HG03196 (cell line): ENCODE measurements around the gene MC1R.
"Not testable (repeated sequence)": the region's sequence is repeated elsewhere in the genome, so short reads cannot be mapped to it uniquely, and the experiment has no call there.

ENCODE experiments used
- ATAC-seq: cut with Tn5 transposase; IDR thresholded peaks from one replicate; pipeline ENCODE4 v1.9.1; 2021; ENCODE audit not compliant: unreplicated experiment

Gene MC1R

DNA sequence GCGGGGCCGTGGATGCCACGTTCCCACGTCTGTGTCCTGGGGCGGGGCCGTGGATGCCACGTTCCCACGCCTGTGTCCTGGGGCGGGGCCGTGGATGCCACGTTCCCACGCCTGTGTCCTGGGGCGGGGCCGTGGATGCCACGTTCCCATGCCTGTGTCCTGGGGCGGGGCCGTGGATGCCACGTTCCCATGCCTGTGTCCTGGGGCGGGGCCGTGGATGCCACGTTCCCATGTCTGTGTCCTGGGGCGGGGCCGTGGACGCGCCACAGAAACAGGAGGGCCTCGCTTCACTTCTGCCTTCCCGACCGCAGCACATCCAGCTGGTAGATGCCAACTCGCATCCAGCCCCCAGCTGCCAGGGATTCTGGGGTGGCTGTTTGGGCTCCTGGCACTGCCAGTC is 15.4 kb downstream of the MC1R start:
- not testable (repeated sequence) for ATAC-seq

DNA sequence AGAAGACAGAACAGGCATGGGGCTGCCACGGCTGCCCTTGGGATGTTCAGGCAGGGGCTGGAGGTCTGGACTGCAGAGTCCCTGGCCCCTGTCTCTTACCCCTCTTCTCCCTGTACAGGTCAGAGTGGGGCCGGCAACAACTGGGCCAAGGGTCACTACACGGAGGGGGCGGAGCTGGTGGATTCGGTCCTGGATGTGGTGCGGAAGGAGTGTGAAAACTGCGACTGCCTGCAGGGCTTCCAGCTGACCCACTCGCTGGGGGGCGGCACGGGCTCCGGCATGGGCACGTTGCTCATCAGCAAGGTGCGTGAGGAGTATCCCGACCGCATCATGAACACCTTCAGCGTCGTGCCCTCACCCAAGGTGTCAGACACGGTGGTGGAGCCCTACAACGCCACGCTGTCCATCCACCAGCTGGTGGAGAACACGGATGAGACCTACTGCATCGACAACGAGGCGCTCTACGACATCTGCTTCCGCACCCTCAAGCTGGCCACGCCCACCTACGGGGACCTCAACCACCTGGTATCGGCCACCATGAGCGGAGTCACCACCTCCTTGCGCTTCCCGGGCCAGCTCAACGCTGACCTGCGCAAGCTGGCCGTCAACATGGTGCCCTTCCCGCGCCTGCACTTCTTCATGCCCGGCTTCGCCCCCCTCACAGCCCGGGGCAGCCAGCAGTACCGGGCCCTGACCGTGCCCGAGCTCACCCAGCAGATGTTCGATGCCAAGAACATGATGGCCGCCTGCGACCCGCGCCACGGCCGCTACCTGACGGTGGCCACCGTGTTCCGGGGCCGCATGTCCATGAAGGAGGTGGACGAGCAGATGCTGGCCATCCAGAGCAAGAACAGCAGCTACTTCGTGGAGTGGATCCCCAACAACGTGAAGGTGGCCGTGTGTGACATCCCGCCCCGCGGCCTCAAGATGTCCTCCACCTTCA is 16.2 kb downstream of the MC1R start:
- no peak for ATAC-seq

DNA sequence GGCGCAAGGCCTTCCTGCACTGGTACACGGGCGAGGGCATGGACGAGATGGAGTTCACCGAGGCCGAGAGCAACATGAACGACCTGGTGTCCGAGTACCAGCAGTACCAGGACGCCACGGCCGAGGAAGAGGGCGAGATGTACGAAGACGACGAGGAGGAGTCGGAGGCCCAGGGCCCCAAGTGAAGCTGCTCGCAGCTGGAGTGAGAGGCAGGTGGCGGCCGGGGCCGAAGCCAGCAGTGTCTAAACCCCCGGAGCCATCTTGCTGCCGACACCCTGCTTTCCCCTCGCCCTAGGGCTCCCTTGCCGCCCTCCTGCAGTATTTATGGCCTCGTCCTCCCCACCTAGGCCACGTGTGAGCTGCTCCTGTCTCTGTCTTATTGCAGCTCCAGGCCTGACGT is 17.0 kb downstream of the MC1R start:
- not testable (repeated sequence) for ATAC-seq

DNA sequence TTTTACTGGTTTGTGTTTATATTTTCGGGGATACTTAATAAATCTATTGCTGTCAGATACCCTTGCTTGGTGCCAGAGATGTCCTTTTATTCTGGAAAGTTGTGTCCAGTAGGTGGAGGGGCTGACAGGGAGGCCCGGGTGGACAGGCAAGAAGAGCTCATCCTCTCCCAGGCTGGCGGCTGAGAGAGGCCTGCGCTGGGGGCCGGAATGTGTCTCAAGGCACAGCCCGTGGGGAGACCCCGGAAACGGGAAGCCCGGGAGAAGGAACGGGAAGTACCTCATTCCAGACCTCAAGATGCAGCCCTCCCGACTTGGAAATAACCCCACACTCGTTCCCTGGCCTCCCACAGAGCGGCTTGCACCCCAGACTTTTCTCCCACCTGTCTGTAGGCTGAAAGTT is 17.4 kb downstream of the MC1R start:
- no peak for ATAC-seq

DNA sequence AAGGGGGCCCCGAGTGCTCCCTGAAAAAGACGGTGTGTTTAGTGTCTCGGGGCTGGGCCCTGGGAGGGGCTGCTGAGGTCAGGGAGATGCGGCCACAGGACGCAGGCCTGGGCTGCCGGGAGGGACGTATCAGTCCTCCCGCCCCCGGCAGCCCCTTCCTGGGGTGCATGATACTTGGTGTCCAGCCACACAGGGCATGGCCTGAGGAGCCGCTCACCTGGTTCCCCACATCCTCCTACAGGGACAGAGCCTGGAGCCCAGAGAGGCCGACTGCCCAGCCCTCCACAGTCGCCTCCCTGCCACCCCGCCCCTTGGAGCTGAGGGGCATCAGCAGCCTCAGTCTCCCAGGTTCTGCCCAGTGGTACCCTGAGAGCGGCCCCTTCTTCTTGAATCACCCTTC is 17.8 kb downstream of the MC1R start:
- ATAC-seq = no peak

DNA sequence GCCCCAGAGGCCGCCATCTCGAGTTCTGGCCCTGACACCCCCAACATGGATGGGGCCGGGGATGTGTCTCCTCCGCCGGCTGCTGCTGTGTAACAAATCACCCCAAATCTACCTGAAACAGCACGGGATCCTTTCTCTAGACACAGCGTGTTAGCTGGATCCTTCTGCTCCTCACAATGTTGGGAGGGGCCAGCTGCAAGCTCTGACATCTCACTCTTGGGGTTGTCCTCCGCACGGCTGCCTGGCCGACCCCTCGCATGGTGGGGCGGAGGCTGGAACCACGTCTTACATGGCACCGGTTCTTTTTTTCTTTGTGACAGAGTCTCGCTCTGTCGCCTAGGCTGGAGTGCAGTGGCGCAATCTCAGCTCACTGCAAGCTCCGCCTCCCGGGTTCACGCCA is 18.3 kb downstream of the MC1R start:
- ATAC-seq = no peak

DNA sequence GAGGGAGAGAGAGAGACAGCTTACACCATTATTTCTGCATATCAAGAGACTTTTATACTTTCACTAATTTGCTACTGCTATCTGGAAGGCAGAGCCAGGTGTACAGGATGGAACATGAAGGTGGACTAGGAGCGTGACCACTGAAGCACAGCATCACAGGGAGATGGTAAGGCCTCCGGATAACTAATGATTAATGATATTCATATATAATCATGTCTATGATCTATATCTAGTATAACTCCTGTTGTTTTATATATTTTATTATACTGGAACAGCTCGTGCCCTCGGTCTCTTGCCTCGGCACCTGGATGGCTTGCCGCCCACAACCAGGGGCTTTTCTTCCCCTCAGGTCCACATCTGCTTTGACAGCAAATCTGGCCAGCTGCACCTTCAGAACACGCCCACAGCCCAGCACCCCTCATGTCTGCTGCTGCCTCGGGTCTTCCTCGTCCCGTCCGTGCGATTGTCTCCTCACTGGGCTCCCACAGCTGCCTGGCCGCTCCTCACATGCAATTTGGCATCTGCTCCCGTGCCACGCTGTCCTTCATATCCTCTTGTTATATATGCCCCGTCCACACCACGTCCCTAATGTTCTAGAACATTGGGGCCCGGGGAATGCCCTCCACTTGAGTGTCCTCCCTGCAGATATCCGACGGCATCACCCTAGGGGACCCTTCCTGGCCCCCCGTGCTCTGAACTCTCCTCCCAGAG is 19.7 kb downstream of the MC1R start:
- no peak for ATAC-seq

DNA sequence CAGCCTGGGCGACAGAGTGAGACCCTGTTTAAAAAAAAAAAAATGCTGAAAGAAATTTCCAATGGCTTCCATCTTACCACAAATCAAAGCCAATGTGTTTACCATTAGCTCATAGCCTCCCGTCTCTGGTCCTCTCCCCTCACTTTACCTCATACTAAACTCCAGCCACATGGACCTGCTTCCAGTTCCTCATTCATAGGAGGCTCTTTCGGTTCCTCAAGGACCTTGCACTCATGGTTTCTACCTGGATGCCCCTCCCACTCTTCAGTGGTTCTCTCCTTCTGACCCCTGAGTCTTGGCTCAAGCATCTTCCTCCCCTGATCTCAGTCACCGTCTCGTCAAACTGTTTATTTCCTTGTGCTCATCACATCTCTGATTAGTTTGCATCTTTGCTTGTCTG is 26.1 kb downstream of the MC1R start:
- ATAC-seq = no peak

DNA sequence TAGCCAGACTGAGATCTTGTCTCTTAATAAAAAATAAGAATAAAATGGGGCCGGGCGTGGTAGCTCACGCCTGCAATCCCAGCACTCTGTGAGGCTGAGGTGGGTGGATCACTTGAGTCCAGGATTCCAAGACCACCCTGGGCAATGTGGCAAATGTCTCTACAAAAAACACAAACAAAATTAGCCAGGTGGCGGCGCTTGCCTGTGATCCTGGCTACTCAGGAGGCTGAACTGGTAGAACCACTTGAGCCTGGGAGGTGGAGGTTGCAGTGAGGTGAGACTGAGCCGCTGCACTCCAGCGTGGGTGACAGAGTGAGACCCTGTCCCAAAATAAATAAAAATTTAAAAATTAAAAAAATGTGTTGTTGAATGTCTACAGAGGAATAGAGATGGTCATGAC is 27.0 kb downstream of the MC1R start:
- no peak for ATAC-seq

DNA sequence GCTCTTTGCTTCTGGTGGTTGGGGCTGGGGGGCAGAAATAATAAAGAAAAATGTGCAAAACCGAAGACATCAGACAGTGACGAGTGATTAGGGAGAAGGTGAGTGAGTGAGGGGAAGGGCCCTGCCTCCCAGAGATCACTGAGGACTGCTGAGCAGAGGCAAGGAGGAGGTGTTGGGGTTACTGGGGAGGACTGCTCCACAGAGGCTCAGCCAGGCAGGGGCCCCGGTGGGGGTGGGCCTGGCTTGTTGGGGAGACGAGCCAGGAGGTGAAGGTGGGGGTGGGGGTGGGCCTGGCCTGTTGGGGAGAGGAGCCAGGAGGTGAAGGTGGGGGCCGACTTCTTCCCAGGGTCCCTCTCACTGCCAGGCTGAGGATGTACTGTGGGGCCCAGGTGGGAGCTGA is 27.9 kb downstream of the MC1R start:
- ATAC-seq = no peak

DNA sequence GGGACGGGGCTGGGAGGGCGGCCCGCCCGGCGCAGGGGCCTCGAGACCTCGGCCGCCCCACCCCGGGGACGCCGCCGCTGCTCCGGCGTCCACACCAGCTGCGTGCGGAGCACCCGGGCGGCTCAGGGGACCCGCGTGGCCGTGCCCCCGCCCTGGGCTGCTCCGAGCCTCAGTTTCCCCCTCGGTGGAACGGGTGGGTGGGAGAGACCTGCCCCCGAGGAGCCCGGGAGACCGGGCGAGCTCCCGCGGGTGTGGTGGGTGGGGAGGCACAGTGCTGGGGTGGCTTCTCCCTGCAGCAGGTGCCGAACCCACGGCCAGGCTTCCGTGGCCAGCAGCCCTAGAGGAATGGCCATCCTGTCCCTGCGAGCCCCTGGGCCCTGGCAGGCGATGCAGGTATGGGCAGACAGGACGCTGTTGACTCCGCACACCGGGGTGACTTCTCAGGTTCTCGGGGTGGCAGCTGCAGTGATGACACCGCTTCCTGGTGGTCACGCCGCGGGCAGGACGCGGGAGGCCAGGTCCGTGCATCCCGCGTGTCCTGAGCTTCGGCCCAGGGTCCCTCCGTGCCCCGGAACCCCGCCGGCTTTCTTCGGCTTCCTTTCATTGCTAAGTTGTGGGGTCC is 30.6 kb downstream of the MC1R start:
- ATAC-seq = no peak

DNA sequence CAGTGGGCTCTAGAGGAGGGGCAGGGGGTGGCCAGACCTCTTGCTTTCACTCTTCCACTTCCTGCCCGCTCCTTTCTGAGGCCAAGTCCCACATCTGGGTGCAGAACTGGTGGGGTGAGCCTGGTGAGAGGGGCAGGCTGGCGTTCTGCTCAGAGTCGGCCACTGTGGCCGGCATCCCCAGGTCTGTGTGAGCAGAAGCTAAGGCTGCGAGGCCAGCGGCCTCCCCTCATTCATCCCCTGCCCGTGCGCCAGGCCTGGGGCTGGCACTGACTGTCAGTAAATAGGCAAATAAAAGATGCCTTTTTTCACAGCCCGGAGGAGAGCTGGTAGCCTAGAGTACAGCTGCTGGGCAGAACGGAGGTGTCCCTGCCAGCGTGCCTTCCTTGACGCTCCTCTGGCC is 31.1 kb downstream of the MC1R start:
- ATAC-seq = no peak

DNA sequence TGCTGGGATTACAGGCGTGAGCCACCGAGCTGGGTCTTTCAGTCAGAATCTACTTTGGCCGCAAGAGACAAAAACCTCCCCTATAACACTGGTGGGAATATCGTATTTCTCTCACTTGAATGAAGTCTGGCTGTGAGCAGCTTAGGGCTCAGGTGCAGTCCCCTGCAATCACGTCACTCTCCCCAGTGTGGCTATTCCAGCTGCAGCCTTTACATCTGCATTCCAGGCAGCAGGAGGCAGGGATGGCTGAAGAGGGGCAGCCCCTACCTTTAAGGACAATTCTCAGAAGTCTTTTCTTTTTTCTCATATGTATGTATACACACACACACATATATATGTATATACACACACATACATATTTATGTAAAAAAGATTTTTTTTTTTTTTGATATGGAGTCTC is 32.8 kb downstream of the MC1R start:
- no peak for ATAC-seq

DNA sequence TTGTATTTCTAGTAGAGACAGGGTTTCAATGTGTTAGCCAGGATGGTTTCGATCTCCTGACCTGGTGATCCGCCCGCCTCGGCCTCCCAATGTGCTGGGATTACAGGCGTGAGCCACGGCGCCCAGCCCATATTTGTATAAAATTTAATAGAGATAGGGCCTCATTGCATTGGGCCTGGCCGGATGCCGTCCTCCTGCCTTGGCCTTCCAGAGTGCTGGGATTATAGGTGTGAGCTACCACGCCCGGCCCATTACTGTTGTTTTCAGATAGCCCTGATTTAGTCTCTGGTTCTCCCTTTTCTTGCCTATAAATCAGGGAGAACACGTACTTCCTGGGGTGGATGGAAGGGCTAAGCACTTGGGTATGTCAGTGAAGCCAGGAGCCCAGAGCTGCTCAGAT is 33.4 kb downstream of the MC1R start:
- ATAC-seq = no peak

DNA sequence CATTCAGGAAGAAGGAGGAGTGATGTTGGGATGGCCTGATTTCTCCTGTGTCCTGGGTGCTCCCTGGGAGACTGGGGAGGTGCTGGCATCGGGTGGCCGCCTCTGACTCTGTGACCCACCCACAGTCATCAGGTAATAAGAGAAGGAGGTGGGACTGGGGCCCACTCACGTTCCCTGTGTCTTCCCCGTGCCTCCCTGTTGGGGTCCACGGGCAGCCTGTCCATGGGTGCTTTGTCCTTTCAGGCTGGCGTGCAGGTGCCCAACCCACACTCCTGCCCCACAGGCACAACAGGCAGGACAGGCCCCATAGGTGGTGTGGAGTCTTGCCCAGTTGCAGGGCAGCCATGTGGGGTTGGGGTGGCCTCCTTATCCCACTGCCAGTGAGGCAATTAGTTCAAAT is 33.9 kb downstream of the MC1R start:
- no peak for ATAC-seq

DNA sequence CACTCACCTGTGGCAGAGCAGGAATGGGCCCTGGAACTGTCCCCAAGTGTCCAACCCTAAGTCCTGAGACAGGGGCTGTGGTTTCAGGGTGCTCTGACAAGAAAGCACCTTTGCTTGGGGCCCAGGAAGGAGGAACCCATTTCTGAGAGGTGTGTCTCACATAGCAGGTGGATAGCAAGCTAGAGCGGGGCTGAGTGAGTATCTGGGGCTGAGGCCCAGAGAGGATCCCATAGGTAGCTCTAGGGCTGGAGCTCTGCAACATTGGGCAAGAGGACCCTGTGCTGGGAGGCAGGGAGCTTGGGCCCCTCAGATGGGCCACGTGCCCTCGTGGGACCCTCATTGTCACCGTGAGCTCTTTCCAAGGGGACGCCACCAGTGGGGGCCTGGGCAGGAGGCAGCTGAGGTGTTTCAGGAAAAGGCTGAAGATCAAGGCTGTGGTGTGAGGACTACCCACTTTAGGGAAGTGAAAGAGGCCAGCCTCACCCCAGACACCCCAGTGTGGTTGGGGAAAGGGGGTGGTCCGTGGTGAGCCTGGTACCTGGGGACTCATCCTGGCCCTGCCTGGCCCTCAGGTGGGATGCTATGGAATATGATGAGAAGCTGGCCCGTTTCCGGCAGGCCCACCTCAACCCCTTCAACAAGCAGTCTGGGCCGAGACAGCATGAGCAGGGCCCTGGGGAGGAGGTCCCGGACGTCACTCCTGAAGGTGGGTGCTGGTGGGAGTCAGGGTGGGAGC is 35.2 kb downstream of the MC1R start:
- no peak for ATAC-seq

DNA sequence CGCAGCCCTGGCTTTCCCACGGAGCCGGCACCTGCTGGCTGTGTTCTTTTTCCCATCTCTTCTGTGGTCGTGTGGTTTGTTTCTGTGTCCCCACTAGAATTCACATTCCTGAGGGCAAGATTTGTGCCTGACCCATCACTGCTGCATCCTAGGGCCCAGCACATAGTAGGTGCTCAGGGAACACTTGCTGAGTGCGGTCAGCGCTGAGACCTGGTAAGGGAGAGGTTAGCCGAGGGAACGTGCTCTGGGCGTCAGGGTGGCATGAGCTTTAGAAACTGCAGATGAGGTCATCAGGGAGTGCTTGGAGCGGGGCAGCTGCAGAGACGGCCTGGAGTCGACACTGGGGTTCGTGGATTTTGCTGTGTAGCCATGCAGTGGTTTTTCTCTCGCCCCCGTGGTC is 35.8 kb downstream of the MC1R start:
- no peak for ATAC-seq

DNA sequence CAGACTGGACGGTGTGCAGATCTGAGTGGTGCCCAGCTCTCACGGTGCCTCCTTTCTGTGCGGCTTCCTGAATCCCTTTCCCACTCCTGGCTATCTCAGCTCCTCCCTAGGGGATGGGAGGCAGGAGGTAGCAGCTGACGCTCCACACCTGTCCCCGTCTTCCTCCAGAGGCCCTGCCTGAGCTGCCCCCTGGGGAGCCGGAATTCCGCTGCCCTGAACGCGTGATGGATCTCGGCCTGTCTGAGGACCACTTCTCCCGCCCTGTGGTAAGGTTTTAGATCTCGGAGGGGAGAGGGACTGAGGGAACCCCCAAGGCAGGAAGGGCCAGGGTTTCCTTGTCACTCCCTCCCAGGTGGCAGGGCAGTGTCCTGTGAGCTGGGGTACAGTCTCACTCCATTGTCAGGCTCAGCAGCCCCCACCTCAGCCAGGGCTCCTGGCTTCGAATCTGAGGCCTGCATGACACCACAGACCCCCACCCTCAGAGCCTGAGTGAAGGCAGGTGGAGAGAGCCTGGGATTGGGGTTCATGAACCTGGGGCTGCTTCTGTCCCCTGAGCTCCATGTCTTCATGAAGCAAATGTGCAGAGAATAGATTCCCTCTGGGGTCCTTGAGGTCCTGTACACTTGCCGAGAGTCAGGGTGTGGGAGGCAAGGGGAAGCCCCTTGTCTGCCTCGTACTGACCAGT is 36.5 kb downstream of the MC1R start:
- no peak for ATAC-seq

DNA sequence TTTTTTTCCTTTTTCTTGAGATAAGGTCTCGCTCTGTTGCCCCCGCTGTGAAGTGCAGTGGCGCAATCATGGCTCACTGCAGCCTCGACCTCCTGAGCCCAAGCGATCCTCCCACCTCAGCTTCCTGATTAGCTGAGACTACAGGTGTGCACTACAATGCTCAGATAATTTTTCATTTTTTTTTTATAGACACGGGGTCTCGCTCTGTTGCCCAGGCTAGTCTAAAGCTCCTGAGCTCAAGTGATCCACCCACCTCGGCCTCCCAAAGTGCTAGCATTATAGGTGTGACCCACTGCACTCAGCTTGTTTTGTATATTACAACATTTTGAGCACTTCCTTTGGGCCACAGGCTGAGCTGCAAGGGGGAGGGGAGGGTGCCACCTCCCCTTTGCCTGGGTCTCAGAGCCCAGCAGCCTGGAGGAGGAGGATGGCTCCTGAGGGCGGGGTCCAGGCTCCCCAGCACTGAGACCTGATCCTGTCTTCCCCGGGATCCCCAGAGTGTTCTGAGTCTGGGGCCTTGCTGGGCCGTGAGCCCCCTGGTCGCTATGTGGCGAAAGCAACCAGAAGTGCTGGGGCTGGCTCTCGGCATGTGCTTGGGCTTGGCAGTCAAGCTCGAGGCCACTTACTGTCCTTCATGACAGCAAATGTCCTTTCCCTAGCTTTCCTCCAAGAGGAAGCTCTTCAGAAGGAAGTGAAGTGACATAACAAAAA is 38.0 kb downstream of the MC1R start:
- no peak for ATAC-seq

DNA sequence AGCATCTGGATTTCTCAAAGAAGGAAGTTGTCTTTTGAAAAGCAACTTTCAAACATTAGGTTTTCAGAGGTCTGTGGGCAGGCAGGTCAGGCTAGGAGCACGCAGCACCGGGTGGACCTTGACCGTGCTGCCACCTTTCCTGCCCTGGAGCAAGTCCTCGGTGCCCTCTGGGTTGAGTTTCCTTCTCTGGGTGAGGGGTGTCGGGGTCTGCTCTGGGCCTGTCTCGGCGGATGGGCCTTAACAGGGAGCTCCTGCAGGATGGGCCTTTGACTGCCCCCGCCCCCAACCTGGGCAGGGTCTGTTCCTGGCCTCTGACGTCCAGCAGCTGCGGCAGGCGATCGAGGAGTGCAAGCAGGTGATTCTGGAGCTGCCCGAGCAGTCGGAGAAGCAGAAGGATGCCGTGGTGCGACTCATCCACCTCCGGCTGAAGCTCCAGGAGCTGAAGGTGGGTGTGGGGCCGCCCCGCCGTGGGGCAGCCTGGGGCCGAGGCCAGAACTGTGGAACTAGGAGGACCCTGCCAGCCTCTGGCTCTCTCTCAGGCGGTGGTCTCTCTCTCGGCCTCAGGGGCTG is 38.6 kb downstream of the MC1R start:
- ATAC-seq = no peak
